CD4-positive, alpha-beta T cell treated with Interferon alpha-2 for 1 hour (primary cell): ENCODE results near the gene HMCN2.
A peak's percentile ranks its signal among the peaks of the same experiment; 100 is the strongest.
"Not testable (repeated sequence)": the region's sequence is repeated elsewhere in the genome, so short reads cannot be mapped to it uniquely, and the experiment has no call there.

Experiments
- DNase-seq, 2 donors: peaks; one replicate each; pipeline ENCODE4 v3.0.0-alpha.2; 2020 to 2022

The HMCN2 gene

DNA sequence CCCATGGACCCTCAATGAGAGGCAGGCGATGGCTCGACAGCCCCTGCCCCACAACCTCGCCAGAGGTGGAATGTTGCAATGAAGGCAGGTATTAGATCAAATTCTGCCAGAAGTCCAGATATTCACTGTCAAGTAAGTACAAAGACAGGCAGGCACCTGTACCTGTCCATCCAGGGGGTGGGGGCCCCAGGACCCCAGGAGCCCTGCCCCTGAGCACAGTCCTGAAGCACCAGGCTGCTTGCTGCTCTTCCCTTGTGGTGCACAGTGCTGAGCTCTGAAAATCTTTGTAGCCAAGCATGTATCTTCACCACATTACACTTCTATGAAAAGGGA is 26.2 kb upstream of the HMCN2 start:
- no peak for DNase-seq

DNA sequence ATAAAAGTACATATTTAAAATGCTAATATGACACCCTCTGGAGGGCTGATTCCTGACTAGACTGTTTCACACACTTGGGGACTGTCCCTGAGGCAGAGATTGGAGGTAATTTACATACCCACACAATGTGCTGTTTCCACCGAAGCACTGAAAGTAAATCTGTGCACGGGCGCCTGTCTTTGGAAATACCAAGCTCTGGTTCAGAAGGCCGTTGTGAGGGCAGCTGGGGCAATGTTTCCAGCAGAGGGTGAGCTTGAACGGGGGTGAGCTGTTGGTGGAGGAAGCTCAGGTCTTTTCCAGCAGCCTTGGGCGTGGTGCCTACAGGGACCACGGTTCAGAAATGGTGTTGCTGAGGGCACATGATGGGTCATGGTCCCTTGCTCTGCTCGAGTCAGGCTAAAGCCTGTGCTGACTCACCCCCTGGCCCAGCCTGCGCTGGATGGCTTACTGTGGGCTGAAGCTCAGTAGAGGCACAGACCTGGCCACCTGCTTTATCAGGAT is 25.8 kb upstream of the HMCN2 start:
- peak in 1 of 2 donors; percentile 8 for DNase-seq

DNA sequence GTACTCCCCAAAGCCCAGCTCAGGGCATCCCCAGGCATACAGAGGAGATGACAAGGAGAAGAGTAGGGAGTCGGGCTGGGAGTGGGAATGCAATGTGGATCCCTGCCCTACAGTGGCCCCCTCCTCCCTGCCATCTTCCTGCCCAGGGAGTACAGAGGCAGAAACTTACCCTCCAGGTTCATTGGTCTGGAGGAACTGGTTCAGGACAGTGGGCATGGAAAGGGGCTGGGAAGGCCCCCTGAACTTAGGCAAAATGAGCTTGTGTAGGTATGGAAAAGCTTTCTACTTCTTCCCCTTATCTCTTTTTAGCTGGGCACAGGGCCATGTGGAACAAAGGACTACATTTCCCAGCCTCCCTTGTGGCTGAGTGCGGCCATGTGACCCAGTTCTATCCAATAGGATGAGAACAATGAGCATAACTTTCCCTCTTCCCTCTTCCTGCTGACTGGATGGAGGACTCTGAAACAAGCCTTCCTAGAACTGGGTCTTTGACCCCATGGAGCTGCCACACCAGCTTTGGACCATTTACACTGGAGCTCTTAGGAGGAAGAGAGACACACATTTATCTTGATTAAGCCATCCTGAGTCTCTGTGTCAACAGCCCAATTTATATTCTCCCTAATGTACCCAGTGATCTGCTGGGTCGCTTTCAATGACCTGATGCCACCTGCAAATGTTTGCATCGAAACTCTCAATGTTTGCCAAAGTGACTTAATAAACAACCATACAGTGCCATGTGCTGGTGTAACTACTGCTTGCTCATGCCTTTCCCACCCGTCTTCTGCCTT is 25.0 kb upstream of the HMCN2 start:
- DNase-seq = peak; percentile 44 to 69

DNA sequence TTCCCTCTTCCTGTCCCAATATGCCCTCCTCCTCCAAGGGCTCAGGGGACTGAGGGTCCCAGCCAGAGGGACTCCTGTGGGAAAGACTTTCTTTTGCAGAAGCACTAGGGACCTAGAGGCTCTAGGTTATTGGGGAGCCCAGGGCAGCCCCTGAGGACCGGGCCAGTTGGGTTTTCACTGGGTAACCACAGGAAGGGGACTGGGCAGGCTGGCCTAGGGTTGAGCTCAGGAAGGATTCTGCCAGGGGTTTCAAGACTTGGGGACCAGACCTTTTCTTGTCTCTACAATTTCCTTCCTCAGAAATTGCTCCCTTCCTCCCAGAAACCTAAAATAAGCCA is 24.4 kb upstream of the HMCN2 start:
- DNase-seq = no peak

DNA sequence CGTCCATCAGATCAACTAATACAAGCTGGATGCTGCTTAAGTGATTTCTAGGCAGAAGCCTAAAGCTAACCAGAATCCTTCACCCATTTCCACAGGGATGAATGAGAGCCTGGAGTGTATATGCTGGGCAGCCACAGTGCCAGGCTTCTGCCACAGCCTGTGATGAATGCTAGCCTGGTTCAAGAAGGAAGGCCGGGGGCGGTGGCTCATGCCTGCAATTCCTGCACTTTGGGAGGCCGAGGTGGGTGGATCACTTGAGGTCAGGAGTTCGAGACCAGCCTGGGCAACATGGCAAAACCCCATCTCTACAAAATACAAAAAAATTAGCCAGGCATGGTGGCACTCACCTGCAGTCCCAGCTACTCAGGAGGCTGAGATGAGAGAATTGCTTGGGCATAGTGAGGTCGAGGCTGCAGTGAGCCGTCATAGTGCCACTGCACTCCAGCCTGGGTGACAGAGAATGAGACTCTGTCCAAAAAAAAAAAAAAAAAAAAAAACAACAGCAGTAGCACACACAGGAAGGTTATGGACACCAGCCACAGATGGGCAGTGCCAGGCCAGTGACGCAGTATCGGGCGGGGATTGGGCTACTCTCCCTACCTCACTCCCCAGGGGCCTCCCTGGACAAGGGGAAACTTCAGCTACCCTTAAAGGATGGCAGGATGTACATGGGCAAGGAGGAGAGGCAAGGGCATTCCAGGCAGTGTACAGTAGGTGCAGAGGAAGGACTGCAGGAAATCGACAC is 23.1 kb upstream of the HMCN2 start:
- no peak for DNase-seq

DNA sequence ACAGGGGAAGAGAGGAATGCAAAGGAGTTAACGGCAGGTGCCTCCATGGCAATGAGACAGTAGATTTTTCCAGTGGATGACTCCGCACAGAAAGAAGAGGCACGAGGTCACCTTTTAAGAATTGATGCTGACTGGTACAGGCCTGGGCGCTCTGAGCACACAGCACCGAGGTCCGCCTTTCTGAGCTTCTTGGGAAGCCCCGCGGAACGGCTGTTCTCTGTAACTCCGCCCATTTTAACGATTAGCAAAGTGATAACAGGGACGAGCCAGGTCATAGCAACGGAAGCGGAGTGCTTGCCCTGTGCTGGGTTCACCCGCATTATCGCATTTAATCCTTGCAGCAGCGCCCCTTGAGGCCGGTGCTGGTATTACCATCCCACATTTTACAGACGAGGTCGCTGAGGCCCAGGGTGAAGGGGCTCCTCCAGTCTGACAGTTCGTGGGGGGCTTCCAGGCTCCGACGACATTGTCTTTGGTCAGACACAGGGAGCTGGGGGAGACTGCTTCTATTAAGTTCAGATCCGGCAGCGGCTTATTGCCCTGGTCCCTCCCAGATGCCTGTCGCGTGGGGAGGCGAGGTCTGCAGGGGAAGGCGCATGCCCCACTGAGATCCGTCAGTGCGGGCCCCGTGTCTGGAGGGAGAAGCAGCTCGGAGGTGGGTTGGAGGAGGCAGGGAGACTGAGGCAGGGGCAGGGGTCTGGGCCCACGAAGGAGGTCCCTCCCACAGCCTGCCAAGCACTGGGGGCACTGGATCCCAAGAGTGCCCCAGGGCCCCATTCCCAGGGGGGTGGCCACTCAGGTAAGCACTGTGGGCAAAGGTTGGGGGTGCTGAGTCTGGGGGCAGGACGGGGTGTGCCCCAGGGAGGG is 22.3 kb upstream of the HMCN2 start:
- peak; percentile 70 to 87 for DNase-seq

DNA sequence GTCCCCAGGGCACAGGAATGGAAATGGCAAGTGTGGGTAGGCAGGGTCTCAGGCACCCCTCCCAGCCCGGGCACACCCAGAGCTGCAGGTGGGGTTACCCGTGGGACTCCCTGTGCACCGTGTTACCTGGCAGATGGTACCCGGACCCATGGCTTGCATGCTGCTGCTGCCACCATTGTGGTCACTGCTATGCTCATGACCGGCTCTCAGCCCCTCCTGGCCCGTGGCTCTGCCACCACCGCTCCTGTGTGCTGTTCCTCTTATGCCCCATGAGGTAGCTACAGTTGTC is 21.7 kb upstream of the HMCN2 start:
- DNase-seq = no peak

DNA sequence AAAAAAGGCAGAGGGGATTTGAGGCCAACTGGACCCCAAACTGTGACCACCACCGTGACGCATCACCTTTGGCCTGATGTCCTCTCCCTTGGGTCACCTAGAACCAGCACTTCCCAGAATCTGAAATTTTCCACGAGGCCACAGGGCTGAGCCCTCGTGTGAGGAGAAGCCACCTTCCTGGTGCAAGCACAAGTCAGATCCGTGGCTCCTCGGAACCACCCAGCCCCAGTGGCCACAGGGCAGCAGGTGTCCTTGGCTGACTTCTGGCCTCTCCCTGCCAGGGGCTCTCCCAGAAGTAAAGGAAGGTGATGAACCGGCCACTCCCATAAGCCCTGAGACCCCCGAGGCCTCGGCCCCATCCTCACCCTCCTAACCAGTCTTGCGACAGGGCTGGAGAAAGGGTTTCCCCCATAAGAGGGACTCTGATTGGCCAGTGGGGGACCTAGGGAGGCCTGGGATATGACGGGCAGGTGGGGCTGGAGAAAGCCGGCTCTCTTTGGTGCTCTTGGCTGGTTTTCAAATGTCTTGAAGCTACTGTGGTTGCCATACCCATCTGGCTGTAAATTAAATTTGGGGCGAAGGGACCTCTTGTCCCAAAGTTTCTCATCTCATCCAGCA is 20.9 kb upstream of the HMCN2 start:
- no peak for DNase-seq

DNA sequence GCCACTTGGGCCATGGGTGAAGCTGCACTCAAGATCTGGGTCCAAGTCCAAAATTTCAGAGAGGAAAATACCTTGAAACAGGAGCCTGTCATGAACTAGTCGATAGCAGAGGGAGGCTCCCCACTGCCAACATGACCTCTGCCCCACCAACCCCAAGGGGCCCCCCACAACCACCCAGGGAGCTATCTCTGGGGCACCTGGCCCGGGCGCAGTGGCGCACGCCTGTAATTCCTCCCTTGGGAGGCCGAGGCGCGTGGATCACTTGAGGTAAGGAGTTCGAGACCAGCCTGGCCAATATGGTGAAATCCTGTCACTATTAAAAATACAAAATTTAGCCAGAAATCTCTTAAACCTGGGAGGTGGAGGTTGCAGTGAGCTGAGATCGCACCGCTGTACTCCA is 20.1 kb upstream of the HMCN2 start:
- DNase-seq = no peak

DNA sequence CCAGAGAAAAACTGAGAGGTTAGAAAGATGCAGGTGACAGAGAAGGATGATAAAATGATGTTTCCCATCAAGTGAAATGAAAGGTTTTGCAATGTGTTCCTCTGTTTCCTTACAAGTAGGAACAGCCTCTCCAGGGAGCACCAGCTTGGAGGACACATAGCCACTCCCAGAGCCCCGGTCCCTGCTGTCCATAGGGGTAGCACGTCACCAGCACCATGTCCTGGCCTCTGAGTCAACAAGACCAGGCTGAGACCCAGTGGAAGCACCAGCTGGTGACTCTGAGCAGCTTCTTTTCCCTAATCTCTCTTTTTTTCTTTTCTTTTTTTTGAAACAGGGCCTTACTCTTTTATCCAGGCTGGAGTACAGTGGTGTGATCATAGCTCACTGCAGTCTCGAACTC is 19.4 kb upstream of the HMCN2 start:
- no peak for DNase-seq

DNA sequence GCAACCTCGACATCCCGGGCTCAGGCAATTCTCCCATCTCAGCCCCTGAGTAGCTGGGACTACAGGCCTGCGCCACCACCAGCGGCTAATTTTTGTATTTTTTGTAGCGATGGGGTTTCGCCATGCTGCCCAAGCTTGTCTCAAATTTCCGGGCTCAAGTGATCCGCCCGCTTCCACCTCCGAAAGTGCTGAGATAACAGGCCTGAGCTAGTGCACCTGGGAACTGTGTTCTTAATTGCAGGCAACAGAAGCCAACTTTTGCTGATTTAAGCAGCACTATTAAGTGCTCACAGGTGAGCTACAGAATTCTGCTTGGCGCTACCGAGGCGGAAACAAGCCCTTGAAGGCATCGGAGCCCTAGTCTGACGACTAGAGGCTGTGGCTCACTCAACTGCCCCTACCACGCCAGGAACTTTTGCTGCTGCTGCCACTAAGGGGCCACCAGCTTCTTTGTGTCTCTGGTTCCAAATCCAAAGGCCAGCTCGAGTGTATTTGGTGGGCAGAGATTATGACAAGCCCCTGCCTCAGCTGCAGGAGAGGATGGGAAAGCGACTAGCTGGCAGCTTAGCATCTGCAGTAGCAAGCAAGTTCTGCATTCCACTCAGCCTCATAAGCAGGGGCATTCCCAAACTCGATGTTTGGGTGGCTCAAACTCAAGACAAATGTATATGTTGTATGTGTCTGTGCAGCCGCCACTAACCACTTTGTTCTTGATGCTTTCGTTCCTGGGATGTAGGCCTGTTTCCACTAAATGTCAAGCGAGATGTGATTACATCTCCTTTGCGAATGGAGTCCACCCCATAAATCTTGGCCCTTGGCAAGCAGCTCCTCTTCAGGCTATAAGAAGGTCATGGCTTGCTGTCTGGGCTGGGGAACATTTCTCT is 10.6 kb upstream of the HMCN2 start:
- no peak for DNase-seq

DNA sequence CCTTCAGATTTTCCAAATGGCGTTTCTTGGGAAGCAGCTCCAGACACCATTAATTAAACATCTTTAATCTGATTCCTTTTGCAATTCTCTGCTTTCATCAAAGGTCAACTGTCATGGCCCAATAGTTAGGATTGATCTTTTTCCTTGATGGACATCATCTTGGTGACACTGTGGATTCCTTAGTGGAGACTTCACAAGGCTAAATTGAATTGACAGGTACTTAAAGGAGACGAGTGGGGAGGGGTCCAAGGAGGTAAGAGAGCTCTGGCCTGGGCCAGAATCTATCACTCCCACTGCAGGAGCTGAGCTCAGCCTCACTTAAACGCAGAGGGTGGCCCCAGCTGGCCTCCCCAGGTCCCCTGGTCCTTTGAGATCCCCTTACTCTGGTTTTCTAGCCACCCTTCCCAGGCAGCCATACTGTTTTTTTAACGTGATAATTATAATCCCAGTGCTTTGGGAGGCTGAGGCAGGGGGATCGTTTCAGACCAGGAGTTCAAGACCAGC is 9.9 kb upstream of the HMCN2 start:
- DNase-seq = no peak

DNA sequence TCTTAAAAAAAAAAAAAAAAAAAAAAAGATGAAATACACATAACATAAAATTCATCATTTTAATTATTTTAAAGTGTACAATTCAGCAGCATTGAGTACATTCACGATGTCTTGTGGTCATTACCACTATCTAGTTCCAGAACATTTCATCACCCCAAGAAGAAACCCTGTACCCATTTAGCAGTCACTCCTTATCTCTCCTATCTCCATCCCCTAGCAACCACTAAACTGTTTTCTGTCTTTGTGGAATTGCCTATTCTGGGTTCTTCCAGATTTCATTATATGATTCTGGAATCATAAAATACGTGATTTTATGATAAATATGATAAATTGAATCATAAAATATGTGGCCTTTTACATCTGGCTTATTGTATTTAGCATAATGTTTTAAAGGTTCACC is 8.9 kb upstream of the HMCN2 start:
- no peak for DNase-seq

DNA sequence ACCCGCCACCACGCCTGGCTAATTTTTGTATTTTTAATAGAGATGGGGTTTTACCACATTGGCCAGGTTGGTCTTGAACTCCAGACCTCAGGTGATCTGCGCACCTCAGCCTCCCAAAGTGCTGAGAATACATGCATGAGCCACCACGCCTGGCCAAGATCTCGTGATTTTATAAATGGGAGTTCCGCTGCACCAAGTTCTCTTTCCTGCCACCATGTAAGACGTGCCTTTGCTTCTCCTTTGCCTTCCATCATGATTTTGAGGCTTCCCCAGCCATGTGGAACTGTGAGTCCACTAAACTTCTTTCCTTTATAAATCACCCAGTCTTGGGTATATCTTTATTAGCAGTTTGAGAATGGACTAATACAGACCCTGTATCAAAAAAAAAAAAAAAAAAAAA is 7.4 kb upstream of the HMCN2 start:
- DNase-seq = not testable (repeated sequence)

DNA sequence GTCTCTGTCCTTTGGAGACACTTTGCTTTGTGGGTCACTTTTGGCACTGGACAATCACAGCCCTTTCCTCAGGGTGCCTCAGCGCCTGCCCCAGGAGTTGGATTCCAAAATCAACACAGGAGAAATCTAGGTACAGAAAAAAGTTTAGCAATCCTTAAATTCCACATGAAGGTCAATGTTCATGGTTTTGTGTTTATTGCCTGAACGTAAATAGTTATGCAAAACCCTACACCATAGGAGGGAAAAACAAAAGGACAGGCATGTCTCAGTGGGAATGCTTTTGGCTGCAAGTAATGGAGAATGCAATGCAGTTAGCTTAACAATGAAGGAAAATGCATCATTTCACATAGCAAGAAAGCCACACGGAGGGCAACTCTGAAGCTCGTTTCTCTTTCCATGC is 6.5 kb upstream of the HMCN2 start:
- DNase-seq = no peak

DNA sequence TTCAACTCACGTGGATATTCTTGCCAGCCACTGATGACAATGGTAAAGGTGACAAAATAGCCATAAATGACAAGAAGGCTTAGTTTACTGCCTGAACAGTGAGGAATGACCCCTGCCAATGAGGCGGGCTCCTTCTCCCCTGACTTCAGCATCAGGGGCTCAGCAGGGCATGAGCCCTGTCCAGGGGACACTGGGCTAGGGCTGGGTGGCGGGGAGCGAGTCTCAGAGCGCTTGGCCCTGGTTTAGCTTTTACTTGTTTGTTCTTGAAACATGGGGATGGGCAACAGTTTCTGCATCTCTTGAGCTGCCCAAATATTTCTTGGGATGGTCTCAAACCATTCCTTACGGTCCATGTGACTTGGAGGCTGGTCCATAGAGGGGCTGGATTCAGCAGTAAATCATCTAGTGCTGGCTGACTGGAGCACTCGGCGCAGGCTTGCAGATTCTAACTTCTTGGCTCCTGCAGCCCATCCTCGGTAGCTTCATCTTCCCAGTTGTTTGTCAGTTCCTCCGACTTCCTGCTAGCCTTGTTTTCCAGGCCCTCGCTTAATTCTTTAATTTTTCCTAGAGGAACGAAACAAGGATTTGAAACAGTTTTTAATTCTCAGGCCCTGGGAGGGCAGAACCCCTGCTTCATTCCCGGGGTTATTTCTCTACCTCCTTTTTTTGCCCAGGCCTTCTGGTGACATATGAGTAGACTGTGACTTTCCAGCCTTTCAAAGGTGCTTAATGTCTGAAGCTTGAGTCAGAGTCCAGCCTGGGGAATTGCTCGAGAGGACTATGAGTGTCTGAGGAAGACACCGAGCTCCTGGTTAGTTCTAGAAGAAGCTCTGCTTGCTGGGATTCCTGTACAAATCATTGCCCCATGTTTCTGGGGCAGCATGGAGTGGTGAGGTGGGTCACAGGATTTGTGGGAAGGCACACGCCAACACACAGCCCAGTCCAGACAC is 4.5 kb upstream of the HMCN2 start:
- no peak for DNase-seq

DNA sequence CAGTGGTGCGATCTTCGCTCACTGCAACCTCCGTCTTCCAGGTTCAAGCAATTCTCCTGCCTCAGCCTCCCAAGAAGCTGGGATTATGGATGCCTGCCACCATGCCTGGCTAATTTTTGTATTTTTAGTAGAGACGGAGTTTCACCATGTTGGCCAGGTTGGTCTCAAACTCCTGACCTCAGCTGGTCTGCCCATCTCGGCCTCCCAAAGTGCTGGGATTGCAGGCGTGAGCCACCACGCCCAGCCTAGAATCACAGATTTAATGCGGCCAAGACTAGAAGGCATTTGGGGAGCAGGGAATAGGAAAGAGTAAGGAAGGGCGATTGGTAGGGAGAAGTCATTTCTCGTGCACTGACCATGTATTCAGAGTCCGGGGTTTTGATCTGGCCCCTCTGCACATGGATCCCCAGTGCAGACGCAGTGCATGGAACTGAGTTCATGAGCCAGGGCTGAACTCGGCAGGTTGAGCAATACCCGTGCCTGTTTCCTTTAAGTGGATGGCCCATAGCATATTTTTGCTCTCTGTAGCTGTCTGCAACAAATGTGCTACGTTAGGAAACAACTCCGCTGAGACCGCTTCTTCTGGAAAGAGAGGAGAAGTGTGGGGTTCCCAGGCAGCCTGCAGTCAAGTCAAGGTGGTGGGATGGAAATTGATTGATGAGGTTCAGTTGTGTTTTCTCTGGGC is 3.4 kb upstream of the HMCN2 start:
- no peak for DNase-seq

DNA sequence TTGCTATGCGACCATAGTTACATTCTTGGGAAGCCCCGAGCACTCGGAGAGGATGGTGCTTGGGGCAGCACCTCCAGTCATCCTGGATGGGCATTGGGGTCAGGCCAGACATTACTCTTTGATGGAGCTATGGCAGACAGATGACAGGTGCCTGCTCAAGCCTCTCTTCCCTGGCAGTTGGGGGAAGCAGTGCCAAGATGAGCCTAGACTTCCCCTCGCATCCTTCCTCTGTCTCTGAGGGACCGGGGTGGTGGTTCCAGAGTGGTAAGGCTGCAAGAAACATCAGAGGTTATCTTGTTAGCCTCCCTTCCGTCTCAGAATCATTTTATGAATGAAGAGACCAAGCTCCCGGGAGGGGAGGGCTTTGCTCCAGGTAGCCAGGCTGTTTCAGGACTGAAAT is 2.8 kb upstream of the HMCN2 start:
- no peak for DNase-seq

DNA sequence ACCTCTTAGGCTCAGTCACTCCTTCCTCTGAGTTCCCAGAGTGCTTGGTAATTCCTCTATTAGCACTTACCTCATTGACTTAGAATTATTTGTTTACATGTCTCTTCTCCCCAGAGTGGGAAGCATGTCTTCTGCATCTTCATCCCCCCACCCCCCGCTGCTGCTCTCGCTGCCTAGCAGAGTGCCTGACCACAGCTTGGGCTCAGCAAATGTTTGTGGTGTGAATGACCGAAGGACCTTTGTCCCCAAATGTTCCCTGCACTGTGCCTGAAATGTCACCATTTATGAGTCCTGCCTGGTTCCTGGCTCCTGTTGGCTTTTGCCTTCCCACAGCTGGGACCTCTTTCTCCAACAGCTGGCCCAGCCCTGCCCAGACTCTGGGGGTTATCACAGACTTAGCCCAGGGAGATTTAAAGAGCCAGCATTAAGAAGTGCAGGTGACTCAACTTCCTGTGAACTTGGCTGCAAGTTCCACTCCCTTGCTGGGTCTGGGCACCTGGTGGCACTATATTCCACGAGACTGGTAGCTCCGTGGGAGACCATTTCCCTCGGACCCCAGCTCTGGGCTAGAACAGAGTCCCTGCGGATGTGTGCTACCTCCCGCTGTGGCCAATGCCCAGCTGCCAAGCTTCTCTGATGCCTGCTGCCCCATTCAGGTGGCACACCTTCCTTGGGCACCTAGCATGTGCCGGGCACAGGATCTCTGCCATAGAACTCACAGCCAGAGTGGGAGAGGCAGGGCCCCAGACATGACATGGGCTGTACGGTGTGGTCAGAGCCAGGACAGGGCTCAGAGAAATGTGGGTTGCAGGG is 1.8 kb upstream of the HMCN2 start:
- no peak for DNase-seq
